NOMO-1 (cell line): ENCODE measurements around the gene FGD2.

ENCODE experiments used
- DNase-seq, 2 experiments: peaks; one replicate each; lab custom pipeline; 2025; ENCODE audit not compliant: unreplicated experiment in 2 of 2; lab: John Stamatoyannopoulos, UW

Gene FGD2

GRCh38 chr6:36969988-36970891 is 35.2 kb upstream of the FGD2 start:
- DNase-seq = no peak

GRCh38 chr6:36970892-36971842 is 34.3 kb upstream of the FGD2 start:
- DNase-seq = no peak

- no peak for DNase-seq
Measured at GRCh38 chr6:36971921-36972673, 33.4 kb upstream of the FGD2 start.

GRCh38 chr6:36973190-36973589 is 32.3 kb upstream of the FGD2 start:
- no peak for DNase-seq

DNA sequence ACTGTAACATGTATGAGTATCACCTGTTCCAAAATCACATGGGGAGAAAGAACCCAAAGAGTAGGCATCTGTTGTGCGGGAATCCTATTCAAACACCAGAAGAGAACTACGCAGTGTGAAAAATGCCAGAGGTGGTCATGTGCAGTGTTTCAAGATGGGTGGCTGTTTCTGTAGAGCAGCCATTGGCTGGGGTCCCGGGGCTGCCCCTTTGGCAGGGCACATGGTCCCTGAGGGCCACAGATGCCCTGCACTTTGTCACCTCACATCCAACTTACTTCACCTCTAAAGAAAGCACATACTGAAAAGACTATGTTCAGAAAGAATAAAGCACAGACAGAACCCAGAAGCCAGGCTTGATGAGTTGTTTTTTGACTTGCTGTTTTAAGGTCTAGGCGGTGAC is 31.8 kb upstream of the FGD2 start:
- no peak for DNase-seq

DNA sequence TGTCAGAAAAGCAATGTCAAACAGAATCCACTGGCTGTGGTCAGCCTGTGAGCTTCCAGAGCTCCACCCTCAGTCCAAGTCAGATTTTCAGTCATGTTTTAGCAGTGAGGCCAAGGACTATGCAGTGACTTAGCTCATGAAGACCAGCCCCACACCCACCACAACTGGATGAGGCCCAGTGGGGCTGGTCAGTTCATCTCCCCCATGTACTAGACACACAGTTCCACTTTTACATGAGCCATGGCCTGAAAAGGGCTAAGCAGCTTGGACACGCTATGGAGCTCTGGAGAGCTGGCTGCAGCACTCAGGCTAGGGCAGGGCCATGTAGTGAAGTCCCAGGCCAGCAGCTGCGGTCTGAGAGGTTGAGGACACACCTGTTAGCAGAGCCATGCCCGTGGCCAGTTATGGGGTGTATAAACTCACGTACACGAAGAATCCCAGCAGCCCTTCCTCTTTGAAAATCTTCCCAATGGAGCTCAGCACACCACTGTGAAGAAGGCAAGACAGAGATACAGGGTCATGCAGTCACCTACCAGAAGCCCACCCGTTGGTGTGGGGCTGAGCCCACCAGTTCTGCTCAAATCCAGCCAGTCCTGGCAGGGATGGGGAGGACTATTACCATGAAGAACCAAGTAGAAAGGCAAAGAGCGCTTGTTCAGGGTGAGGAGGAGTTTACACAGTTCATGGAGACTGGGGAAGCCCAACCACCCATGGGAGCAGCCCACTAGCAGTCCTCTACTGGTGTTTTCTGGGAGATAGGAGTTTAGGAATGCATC is 30.0 kb upstream of the FGD2 start:
- DNase-seq = no peak

DNA sequence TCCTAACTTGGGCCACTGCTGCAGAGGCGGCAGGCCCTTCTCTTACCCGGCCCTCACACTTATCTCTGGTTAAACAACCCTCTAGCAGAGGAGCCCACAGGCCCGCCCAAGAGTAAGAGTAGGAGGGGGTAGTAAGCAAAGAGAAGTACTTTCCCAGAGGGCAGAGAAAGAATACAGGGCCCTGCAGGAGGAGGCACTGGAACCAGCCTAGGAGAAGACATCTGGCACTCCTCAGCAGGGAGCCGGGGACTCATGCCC is 29.5 kb upstream of the FGD2 start:
- DNase-seq = no peak

DNA sequence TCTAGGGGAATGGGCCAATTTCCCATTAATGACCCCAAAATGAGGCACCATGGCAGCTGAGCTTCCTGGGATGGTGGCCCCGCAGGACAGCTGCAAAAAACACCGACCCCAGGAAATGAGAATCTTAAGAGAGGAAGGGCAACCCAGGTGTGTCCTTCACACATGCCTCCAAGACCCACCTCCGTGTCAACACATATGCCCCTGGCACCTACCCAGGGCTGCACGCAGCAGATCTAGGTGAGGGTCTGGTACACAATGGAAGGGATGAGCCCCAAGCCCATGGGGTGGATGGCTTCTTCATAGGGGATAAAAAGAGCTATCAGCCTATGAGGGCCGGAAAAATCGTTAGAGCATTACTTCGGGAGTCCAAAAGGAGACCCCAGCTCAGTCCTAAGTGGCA is 28.9 kb upstream of the FGD2 start:
- DNase-seq = no peak

DNA sequence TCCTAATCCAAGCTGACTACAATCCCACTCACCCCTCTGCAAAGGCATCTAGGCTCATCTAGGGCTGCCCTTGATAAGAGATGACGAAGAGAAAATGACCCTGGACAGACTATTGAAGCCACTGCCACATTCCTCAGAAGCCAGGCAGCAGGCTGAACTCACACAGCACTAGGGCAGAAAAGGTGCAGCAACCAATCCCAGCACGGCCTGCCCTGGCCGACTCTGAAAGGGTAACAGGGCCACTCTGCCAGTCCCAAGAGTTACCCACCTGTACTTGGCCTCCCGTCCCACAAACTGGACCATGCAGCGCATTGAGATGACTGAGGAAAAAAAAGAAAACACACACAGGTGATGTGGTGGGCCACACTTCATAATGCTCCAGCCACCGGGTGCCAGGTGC is 28.5 kb upstream of the FGD2 start:
- no peak for DNase-seq

GRCh38 chr6:36977470-36977941 is 27.9 kb upstream of the FGD2 start:
- DNase-seq = no peak

DNA sequence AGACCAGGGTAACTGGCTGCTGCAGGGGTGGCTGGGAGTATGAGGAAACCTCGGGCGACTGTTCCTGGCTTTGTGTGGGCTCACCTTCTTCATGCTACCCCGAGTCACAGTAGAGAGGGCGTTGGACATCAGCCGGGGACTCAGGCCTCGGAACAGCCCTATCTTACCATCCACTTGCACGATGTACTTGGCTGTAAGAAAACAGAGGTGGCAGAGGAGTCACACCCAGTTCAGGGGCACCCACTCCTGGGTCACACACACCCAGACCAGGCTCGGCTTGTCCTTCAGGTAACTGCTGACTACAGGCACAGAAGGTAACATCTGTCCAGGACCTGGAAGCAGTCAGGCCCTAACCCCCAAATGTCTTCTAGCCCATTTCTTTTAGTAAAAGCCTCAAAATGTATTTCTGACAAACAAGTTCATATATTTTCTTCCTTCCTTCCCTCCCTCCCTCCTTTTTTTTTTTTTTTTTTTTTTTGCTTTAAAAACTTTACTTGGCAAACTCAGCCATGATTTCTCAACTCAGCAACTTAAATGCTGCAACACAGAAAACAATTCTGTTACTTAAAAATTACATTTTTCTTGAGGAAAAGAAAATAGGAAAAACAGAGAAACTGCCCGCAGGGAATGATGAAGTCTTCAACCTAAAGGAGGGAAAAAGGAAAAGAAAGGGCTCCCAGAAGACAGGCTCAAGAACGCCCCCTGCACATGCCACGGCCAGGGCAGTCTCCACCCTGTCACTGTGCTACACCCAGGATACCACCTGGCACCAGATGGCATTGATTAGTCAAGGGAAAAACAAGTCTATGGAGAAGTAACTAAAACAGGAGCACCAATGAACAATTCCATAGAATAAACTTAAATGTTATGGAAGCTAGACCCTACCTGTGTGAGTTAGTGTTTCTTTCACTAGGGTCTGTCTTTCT is 26.8 kb upstream of the FGD2 start:
- no peak for DNase-seq

- DNase-seq = no peak
Measured at GRCh38 chr6:36979347-36979742, 26.1 kb upstream of the FGD2 start.

GRCh38 chr6:36980129-36980528 is 25.3 kb upstream of the FGD2 start:
- DNase-seq = no peak

DNA sequence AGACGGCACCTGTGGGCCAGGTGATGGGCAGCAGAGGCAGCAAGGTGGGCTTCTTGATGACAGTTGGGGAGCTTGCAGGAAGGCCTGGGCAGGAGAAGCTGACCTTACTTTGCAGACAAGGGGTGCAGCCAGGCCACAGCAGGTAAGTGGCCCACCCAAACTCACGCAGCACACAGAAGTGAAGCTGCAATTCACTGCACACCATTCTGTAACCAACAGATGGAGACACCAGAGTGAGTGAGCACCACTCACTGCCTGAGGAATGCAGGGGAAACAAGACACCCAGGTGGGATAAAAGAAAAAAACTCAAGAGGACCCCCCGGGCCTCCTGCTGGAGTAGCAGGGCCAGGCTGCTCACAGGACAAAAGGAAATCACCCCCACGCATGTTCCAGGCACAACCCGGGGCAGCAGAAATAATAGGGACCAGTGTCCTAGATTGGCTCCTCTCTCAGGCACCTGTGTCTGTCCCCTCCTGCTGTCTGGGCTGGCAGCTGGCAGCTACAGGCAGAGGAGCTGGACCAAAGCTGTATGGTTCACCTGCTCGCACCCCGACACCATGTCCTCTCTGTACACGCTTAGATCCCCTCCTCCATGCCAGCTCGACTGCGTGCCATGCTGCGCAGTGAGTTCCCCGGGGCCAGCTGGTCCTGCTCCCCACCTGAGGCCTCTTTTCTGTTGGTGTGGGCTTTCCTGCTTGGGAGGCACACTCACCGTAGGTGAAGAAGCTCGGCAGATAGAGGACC is 24.4 kb upstream of the FGD2 start:
- DNase-seq = no peak

DNA sequence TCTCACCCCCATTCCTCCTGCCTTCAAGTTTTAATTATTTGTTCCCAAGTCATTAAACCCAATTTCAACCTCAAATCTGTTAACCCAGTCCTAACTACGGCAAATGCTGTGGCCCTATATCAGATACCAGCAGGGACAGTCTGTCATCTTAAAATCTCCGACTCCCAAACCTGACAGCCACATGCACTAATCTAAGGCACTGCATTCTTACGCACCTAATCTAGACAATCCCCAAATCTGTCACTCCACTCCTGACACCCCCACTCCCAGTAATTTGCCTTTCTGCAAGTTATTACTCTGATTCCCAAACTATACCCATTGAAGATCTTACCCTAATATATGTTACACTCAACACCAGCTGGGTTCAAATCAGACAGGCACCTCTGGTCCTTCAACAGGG is 21.9 kb upstream of the FGD2 start:
- DNase-seq = no peak

GRCh38 chr6:36984581-36985416 is 20.7 kb upstream of the FGD2 start:
- no peak for DNase-seq

DNA sequence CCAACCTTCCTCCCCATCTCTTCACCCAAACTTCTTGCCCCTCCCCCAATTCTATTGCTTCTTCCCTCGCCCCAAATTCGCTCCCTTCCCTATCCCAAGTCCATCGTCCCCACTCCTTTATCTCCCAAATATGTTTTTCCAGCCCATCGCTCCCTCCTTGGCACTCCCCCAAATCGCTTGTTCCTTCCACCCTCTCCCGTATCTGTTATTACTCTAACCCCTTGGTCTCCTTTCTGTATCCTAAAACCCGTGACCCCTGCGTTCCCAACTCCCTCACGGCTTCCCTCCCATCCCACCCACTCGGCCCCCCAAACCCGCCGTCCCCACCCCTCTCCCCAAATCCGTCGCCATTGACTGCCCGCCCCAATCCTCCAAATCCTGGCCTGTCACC is 20.0 kb upstream of the FGD2 start:
- no peak for DNase-seq
